HuH-7.5 (cell line): Measurements from ENCODE around the gene TNS3.
"Not testable (repeated sequence)": the region's sequence is repeated elsewhere in the genome, so short reads cannot be mapped to it uniquely, and the experiment has no call there.

Experiments
- DNase-seq: peaks from one replicate; pipeline ENCODE4 v3.0.0; 2011; ENCODE audit warnings: low spot score

The TNS3 gene

GRCh38 chr7:47448971-47449370 lies 132.9 kb downstream of the TNS3 start:
- no peak for DNase-seq

GRCh38 chr7:47447621-47448349 lies 134.1 kb downstream of the TNS3 start:
- DNase-seq, result no peak

DNA sequence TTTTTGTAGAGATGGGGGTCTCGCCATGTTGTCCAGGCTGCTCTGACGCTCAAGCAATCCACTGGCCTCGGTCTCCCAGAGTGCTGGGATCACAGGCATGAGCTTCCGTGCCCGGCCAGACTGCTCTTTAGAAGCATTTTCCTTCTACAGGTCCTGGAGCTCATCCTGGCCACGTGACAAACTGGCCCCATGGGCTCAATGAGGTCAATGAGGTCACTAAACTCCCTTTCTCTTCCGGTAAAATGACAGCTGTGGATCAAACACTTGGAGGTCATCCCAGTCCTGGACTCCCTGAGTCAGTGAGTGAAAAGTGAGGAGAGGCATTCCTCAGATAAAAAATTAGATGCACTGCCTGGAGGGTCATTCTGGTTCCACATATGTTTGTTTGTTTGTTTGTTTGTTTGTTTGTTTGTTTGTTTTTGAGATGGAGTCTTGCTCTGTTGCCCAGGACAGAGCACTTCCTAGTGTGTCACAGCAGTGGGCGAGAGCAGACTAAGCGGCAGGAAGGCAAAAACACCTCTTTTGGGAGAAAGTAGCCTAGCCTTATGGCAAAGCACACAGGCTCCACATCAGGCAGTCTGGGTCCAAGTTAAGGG lies 134.9 kb downstream of the TNS3 start:
- peak; percentile 42 for DNase-seq

DNA sequence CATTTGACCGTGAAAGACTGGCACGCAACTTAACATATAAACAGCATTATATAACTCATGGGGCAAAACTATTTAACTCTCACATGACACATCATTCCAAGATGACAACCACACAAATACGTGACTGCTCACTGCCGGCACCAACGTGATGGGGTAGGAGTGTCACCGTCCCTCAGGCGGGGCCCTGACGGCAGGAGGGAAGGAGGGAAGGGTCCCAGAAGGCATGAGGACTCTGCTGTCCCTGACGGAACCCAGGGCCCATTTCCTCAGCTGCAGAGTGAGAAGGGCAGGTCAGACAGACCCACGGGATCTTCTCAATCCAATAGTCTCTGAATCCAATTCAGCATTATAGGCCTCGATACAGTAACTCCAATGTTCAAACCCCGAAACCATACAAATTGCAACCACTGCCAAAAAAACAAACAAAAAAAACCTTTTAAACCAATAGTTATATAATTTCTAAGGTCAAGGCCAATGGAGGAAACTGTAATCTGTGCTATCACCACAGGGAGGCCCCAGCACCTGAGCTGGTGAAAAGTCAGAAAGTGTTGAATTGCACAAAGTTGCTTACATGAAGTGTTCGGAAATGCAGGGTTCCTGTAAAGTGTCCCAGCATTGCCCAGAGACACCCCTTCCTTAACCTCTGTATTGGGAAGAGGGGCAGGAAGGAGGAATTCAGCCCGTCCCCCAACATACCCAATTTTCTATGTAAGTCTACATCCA lies 137.4 kb downstream of the TNS3 start:
- DNase-seq, result peak; percentile 35

GRCh38 chr7:47443049-47443448 lies 138.9 kb downstream of the TNS3 start:
- DNase-seq, result no peak

DNA sequence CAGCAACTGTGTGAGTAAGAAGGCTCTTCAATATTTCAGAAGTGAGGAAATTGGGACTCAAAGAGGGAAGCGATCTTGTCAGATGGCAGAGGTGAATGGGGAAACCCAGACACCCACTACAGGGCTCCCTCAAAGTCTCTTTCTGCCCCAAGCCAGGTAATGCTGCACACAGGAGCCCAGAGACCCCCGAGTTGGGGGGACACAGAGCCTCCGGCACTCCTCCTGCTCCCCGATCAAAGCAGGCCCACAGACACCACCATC lies 139.4 kb downstream of the TNS3 start:
- DNase-seq, result no peak

DNA sequence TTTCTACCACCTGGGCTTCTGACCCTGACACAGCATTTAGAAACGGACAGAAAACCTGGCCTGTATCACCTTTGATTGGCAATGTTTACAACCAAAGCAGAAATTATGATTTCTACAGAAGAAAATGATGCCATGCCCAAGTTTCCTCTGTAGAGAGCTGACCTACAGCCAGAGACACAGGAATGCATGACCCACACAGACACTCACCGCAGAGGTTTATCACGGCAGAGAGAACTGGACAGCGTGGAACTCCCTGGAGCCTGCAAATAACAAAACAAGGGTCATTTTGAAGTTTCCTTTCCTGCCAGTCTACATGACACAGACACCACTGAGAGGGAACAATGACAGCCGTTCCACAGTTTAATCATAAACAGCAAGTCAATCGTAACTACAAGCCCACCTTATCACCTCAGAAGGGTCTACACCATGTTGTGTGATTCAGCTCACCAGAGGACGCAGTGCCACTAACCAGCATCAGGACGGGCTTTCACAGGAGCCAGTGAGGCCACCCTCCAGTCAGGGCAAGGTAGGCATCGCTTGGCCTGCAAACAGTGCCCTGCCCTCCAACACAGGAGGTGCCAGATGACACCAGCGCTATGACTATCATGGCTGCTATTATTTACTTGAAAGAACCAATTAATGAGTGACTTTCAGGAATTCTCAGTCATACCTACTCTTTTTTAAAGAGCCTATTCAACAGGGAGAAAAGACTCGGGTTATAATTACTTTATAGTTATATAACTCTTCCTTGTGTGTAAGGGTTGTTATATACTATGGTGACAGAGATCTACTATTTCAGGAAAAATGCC lies 139.9 kb downstream of the TNS3 start:
- no peak for DNase-seq

GRCh38 chr7:47441048-47441447 lies 140.9 kb downstream of the TNS3 start:
- not testable (repeated sequence) for DNase-seq

- DNase-seq, result no peak
Observed at GRCh38 chr7:47440320-47440719, 141.6 kb downstream of the TNS3 start.

- no peak for DNase-seq
Observed at GRCh38 chr7:47439181-47439667, 142.7 kb downstream of the TNS3 start.

DNA sequence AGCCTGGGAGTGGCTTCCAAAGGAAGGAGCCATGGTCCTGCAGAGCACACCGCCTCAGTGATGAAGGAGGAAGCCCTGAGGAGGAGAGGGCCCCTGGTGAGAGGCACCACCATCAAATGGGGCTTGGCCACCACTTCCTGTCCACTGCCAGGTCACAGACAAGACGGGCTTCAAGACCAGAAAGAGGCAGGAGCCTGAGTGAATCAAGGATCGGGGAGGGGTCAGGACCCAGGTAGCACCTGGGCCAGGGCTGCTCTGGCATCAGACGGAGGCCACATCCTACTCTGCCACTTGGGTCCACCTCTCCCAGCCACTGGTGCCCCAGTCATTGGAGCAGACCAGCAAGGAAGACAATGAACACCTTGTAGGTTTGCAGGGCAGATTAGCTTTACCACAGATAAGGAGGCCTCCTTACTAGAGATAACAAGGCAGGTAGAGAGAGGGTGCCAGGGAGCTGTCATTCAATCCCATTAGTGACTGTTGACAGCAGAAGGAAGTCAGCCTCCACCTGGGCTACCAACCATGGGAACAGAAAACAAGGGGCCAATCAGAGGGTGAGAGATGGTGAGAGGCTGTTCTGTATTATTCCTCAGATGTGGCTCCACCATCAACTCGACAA lies 143.4 kb downstream of the TNS3 start:
- DNase-seq, result no peak

DNA sequence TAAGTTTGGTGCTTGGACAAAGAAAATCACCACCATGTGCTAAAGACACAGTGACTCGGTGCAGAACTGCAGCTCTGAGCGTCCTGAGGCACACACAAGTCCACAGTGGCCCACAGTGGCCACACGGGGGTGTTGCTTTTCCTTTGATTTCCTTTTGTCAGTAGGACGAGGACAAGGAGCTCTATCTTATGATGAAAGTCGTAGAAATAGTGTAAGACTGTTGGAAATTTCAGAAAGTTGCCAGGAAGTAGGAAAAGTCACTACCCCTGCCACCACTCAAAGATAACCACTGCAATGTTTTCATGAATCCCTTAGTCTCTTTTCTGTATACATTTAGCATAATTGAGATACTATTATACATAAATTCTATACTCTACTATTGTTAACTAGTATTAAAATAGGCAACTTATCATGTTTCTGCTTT lies 146.0 kb downstream of the TNS3 start:
- DNase-seq, result peak; percentile 41

DNA sequence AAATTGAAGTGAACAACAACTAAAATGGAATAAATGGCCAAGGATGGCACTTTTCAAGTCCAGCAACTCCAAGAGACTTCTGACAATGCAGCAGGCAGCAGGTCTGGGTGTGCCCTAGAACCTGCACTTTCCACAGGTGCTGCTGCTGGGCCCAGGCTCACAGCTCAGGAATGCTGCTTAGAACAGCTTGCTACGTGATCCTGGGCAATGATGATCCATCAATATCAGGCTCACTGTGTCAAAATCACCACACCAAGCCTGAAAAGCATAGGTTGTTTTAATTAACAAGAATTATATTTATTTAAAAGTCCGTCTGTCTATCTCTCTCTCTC lies 148.4 kb downstream of the TNS3 start:
- no peak for DNase-seq

GRCh38 chr7:47432671-47433563 lies 149.0 kb downstream of the TNS3 start:
- no peak for DNase-seq

DNA sequence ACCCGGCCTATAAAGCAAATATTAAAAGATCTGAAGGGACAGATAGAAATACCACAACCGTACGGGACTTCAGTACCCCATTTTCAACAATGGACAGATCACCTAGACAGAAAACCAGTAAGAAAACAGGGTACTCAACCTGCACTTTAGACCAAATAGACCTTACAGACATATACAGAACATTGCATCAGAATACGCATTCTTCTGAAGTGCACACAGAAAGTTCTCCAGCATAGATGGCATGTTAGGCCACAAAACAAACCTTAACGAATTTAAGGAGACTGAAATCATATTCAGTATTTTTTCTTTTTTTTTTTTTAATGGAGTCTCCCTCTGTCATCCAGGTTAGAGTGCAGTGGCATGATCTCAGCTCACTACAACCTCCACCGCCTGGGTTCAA lies 151.5 kb downstream of the TNS3 start:
- no peak for DNase-seq

DNA sequence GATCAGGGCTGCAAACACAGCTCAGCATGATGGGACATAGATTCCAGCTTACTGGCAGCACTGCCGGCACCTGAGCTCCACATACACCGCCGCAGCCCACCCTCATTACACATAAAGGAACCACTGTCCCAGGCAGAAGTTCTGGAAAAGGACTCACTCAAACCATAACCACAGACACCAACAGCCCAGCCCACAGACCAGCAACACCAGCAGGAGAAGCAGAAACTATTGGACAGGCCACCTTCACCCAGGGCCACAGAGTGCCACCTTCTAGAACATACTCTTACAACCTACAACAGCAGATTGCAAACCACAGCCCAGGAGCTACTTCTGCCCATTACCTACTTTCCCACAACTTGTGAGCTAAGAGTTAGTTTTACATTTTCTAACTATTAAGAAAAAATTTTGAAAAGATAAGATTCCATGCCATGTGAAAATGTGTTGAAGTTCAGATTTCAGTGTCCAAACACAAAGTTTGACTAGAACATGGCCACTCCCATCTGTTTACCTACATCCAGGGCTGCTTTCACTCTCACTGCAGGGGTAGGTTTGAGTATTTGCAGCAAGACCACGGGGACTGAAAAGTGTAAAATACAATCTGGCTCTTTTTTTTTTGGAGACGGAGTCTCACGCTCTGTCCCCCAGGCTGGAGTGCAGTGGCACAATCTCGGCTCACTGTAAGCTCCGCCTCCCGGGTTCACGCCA lies 153.0 kb downstream of the TNS3 start:
- DNase-seq, result no peak

DNA sequence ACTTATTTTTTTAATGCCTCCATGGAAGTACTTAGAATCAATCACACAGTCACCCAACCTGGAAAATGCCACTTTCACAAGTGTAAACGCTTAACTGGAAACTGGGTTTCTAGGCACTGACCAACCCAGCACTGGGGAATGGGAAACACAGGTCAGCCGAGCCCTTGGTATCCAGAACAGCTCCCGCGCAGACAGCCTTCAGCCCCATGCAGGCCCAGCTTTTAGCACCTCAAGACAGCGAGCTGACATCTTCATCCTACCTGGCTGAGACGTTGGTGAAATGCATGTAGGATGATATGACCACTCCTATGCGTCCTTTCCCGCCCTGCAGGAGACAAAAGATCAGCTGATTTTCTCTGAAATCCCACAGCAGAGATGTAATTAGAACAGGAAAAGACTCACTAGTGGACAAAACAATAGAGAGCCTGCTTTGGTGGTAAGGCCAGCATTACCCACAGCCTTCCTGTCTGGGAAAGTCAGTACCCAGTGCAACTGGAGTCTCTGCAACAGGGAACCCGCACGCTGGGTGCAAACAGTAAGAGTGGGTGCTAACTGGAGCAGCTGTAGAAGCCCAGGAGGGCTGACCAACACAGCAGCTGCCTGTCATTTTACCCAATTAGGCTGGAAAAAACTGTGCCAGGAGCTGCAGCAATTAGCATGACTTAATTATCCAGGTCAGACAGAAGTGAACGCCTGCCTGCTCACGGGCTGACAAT lies 153.7 kb downstream of the TNS3 start:
- DNase-seq, result no peak

GRCh38 chr7:47427051-47427643 lies 154.8 kb downstream of the TNS3 start:
- DNase-seq, result no peak

DNA sequence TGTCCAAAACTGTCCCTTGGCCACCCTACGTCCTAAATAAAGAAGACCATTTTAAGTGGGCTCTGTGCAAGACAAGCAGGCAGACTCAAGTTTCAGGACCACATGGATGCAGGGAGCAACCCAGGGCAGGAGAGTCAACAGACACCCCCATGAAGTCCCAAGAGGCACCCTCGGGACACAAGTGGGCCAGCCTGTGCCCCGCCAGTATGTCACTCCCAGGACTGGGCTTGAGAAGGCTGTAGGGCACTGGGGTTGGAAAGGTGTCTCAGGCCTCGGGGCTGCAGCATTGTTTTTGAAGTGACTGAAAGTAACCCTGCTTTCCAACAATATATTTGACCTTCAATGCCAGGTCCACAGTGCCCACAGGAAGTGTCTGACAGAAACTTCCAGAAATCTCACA lies 157.4 kb downstream of the TNS3 start:
- DNase-seq, result no peak

GRCh38 chr7:47423196-47423595 lies 158.7 kb downstream of the TNS3 start:
- DNase-seq, result no peak
